HPDE6-E6E7 (cell line): Measurements from ENCODE around the gene PLET1.

Experiments
- DNase-seq: peaks from one replicate; pipeline ENCODE4 v3.0.0; 2011; ENCODE audit warnings: missing footprints; ENCODE audit errors: extremely low spot score

Gene PLET1

DNA sequence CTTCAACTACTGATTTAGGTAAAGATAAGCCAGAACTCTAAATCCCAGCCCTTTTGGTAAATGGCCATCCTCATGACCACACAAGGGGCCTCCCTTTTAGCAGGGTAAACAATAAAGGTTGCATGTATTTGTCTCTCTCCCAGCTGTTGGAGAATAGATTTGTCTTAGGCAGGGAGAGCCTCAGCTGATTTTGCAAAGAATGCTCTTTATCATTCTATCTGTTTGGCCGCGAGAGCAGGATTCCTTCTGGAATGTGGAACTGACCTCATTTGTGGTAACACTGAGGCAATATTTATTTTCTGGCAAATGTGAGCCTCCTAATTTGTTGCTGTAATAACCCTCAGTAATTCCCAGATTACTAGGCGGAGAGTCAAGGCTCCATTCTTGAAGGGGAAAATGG, 19.2 kb downstream of the PLET1 start:
- no peak for DNase-seq

DNA sequence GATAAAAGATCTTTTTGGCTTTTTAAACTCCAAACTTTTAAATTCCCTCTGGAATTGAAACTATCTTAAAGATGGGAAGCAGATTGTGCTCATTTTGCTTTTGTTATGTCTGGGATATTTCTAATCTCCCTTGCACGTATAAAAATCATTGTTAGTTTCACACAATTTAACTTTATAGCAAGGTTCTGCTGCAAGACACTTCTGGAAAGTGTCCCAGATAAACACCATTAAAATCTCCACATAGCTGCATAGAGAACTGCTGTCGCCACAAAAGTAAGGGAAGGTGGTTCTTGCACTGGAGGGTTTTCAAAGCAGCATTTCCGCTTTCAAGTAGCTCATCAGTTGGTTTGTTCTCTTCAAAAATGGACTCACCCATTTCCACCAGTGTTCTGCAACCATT, 22.6 kb downstream of the PLET1 start:
- no peak for DNase-seq

DNA sequence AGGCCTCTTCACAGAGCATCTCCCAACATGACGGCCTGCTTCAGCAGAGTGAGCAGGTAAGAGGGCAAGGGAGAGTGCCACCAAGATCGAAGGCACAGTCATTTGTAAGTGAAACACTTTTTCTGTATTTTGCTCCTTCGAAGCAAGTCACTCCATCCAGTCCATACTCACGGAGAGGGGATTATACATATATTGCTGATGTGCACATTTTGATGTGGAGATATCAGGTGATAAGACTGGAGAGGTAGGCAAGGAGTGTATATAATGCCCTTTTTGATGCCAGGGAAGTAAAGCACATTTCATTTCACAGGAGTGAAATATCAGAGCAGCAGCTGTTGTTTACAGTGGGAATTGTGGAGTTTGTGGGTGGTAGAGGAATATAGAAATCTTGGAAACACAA, 23.2 kb downstream of the PLET1 start:
- DNase-seq, result no peak

- no peak for DNase-seq
Measured at GRCh38 chr11:112235750-112236390, 24.8 kb downstream of the PLET1 start.

DNA sequence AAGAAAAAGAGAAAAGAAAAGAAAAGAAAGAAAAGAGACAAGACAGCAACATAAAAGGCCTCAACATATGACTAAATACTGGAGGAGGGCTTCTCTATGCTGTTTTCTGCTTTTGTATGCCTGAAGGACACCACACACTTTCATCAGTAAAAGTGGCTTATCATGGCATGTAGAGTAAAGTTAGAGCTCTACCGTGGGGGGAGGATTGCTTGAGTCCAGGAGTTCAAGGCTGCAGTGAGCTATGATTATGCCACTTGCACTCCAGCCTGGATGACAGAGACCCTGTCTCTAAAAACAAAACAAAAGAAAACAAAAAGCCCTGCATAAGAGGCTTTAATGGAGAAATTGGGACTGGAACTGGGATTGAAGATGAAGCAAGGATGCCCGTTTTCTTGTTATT, 28.7 kb downstream of the PLET1 start:
- no peak for DNase-seq

DNA sequence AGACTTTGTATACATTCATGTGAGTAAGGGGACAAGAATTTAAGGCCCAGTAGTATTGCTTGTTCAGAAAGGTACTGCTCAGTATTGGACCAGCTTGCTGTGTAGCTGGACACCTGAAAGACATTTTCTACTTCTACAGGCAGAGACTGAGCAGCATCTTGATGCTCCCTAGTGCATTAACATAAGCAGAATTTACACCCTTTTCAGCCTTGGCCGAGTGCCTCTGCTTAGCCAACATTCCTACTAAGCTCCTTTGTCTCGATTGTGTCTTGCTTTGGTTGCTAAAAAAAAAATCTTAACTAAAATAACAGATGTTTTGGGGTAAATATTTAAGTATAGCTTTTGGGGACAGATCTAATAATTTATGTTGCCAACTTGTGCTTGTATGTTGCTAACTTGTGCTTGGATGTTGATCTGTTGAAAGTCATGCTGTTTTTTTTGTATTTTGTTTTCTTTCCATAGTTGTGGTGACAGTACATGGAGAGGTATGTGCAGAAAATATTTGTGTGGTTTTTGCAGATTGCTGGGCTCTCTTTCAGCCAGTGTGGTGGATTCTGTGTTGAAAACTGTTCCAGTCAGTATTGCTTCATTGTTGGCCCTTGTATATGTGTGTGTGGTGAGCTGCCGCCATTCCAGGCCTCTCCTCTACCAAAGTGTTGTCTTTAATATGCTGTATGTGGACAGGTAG, 30.8 kb downstream of the PLET1 start:
- DNase-seq, result no peak

- DNase-seq, result no peak
Measured at GRCh38 chr11:112229159-112229558, 31.5 kb downstream of the PLET1 start.

GRCh38 chr11:112228706-112229105, 32.0 kb downstream of the PLET1 start:
- no peak for DNase-seq

DNA sequence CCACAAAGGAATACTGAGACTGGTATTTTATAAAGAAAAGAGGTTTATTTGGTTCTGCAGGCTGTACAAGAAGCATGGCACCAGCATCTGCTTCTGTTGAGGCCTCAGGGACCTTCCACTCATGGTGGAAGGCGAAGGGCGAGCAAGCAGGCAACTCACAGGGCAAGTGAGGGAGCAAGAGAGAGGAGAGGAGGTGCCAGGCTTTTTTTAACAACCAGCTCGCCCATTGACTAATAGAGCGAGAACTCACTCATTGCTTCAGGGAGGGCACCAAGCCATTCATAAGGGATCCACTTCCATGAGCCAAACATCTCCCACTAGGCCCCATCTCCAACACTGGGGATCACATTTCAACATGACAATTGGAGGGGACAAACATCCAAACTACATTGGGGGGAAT, 33.2 kb downstream of the PLET1 start:
- DNase-seq, result no peak

DNA sequence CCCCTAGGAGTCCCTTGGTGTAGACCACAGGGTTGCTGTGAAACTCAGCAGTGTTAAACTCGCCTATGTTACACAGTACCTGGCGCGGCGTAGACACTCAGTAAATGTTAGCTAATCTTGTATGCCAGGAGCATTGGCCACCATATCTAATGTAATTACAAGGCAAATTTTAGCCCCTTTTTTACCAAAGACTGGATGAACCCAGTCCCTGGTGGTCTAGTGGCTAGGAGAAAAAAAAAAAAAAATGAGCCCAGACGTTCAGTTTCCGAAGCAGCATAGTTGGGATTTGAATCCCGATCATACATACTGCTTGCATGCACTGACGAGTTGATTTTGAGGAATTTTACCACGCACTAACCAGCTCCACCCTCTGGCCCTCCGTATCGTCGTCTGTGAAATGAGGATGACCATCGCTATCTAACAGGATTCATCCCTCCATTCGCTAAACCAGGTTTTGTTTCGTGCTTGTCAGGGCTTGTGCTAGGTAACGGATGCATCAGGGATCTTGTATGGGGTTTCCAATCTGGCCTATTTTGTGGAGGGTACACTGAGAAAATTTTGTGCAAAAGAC, 33.7 kb downstream of the PLET1 start:
- DNase-seq, result peak; percentile 15

GRCh38 chr11:112226062-112226830, 34.4 kb downstream of the PLET1 start, which contains the start of gene PTS:
TSS of gene PTS (plus strand) at chr11:112226428. CDS start at chr11:112226444, 16 bp downstream.
- DNase-seq, result peak; percentile 99

DNA sequence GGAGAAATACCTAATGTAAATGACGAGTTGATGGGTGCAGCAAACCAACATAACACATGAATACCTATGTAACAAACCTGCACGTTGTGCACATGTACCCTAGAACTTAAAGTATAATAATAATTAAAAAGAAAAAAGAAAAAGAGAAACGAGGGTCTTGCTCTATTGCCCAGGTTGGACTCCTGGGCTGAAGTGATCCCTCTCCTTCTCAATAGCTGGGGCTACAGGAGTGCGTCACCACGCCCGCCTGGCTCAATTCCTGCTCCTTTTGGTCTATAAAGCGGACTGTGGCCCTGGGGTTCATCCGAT, 35.0 kb downstream of the PLET1 start:
- no peak for DNase-seq

DNA sequence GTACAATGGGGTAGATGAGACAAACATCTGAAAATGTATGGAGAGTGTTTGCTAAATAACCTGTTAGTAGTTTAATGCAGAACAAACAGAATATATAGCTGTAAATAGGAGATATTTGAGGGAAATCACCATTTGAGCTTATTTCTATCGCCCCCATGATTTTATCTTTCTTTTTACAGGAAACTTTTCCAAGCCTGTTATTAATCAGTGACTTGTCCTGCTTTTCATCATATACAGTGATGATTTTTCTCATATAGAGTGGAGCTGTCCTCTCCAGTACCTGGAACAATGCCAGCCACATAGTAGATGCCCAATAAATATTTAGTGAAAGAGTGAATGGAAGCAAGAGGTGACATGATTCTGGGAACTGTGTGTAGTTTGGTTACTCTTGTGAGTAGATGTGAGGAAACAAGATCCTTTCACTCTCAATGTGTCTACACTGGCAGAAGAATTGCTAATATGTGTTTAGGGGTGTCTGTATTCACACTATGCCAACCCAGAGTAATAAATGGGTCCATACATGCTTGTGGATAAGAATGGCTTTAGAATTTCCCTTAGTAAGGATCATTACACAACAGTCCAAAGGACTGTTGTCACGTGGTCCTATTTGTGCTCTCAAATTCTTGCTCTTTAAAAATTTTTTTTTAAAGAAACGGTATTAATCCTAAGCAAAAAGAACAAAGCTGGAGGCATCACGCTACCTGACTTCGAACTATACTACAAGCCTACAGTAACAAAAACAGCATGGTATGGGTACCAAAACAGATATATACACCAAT, 36.7 kb downstream of the PLET1 start:
- DNase-seq, result no peak

- no peak for DNase-seq
Measured at GRCh38 chr11:112223121-112223520, 37.5 kb downstream of the PLET1 start.

- no peak for DNase-seq
Measured at GRCh38 chr11:112222303-112222702, 38.4 kb downstream of the PLET1 start.

DNA sequence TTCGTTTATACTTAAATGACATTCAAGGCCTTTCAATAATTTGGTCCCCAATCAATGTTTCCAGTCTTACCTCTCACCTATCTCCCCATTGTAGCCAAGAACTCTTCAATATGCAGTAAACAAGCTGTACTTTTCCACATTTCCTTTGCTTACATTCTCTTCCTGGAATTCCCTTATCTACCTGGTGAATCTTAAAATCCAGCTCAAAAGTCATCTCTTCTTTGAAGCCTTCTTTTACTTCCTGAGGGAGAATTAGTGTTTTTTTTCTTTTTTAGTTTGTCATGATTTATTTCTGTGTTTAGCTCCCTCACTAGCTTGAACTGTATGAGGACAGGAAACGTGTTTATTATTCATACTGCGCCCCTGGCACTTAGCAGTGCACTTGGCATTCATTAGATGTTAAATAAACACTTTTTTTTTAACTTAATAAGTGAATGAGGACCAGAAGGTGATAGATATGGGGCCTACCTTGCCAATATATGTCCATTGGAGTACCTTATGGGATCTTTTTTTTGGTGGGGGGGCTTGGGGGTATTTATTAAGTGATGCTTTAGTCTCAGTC, 39.3 kb downstream of the PLET1 start:
- DNase-seq, result no peak

DNA sequence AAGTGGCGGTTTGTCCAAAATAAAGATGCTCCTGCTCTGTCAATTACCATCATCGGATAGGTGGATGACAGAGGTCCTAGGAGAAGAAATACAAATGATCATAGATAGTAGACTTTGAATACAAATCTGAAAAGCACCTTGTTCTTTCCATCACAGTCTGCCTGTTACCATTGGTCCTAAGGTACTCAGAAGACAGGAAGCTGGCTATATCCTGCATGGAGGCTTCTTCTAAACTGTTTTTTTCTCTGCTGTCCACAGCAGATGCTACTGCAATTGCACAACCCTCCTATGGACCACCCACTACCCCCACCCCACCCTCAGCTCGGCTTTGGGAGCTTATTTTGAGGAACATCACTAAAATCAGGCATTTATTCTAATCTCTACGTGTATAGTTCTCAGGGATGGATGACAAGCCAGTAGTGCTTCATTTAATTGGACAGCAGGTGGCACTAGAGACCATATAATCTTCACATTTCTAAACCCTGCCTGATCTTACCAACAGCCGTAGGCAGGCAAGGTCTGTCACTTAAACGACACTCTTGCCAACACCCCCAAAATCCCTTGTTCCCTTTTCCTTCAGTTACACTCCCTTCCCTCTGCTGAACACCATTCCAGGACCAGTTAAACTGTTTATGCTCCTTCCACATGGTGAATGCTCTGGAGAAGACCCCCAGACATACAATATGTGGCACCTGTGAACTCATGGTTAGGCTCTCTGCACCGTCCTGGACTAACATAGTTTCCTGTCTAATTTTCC, 41.0 kb downstream of the PLET1 start:
- peak; percentile 53 for DNase-seq

GRCh38 chr11:112216561-112217105, 44.0 kb downstream of the PLET1 start:
- DNase-seq, result no peak

DNA sequence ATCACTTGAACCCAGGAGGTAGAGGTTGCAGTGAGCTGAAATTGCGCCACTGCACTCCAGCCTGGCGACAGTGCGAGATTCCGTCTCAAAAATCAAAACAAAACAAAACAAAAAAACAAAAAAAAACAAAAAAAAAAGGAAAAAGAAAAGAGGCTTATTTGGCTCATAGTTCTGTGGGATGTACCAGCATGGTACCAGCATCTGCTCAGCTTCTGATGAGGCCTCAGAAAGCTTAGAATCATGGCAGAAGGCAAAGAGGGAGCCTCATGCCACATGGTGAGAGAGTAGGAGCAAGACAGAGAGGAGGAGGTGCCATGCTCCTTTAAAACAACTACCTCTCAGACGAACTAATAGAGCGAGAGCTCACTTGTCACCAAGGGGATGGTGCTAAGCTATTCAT, 45.0 kb downstream of the PLET1 start:
- no peak for DNase-seq

DNA sequence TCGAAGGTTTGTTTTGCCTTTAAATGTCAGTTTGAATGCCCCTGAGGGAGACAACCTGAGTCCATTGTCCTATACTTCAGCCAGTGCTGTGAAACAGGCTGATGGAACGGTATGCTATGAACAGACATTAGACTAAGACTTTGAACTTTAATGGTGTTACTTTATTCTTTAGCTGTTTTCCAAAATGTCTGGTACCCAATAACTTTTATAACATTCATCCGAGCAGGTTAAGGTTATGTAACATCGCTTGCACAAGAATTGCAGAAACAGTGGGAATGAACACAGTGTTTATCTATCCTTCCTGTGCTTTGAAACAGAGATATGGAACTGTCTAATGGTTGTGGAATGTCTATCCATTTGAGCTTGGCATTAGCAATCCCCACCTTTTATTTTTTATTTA, 46.9 kb downstream of the PLET1 start:
- DNase-seq, result no peak

GRCh38 chr11:112212710-112213109, 48.0 kb downstream of the PLET1 start:
- no peak for DNase-seq
